HS-27A (cell line): ENCODE data around the gene IVNS1ABP.
"Not testable (repeated sequence)": the region's sequence is repeated elsewhere in the genome, so short reads cannot be mapped to it uniquely, and the experiment has no call there.

Experiments used
- DNase-seq: peaks from one replicate; pipeline ENCODE4 v3.0.0-alpha.2; 2012; ENCODE audit warnings: low read depth, missing footprints

The IVNS1ABP gene

DNA sequence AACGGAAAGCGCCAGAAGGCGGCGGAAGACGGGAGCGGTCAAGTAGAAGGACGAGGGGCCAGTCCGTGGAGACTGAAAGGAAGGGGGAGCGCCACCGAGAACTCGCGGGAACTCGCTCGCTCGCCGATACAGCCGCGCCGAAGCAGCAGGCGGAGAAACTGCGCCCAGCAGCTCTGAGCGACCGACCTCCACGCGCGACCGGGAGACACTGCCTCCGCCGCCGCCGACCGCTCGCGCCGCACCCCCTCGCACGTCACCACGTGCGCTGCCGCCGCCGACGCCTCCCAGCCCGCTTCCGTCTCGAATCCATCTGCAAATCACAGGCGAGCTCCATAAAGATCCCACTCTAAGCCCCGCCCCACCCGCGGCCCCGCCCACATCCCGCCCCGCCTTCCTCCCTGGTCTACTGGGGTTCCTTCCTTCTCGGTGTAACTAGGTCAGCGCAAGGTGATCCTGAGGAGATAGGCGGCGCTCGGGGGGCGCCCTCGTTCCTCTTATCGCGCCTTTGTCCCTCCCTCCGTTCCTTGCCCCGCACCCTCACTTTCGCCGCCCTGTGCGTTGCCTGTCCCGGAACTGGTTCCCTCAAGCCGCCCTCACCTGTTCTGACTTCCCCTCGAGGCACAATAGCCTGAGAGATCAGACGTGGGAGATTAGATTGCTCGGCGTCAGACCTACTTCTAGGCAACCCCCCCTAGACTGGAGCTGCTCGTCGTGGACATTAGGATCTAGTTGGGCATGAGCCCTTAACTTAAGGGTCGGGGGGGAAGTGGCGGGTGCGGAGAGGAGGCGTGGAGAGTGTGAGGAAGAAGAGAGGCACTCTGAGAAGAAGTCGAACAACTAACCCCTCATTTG lies at the start of gene IVNS1ABP:
Gene IVNS1ABP, minus strand, starts transcription at position 210 of the 852 bp plus-strand sequence. CDS start 7,750 bp downstream, outside the sequence.
- peak; percentile 72 for DNase-seq

DNA sequence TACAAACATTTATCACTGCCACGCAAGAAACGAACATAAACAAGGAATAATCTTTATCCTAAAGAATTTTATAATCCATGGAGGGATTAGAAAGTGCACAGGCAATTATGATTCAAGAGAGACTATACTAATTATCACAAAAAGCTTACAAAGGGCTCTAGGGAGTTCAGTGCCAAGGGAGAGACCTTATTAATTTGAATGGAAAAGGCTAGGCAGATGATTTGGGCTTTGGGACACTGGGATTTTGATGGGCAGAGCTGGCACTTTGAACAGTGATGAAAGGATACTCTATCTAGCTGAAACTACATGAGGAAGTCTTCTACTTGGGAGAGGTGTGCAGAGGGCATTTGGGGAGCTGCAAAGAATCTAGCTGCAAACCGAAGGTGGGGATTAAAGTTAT lies 48.9 kb upstream of the IVNS1ABP start:
- DNase-seq, result no peak

GRCh38 chr1:185364528-185364927 lies 47.5 kb upstream of the IVNS1ABP start:
- DNase-seq, result not testable (repeated sequence)

- DNase-seq, result no peak
These were observed 46.2 kb upstream of the IVNS1ABP start for GRCh38 chr1:185363205-185363604.

DNA sequence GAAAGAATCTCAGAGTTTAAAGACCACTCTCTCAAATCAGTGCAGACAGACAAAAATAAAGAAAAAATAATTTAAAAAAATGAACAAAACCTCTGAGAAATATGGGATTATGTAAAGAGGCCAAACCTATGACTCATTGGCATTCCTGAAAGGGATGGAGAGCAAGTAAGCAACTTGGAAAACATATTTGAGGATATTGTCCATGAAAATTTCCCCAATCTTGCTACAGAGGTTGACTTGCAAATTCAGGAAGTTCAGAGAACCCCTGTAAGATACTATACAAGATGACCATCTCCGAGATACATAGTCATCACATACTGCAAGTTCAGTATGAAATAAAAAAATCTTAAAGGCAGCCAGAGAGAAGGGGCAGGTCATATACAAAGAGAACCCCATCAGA lies 43.7 kb upstream of the IVNS1ABP start:
- DNase-seq, result peak; percentile 47

GRCh38 chr1:185358957-185359356 lies 41.9 kb upstream of the IVNS1ABP start:
- DNase-seq, result no peak

DNA sequence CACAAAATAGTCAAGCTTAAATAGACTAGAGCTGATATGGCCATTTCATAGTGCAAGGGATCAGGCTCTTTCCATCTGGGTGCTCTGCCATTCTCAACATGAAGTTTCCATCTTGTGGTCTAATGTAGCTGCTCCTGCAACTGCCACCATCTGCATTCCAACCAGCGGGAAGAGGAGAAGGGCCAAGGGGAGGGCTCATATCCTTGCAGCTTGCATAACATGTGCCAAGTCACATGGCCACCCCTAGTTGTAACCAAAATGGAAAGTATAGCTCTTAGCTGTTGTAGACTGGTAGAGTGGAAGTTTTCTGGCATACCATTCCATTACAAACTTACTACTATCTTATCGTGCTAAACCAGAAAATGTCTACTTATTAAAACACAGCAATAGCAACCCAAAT lies 38.9 kb upstream of the IVNS1ABP start:
- no peak for DNase-seq

DNA sequence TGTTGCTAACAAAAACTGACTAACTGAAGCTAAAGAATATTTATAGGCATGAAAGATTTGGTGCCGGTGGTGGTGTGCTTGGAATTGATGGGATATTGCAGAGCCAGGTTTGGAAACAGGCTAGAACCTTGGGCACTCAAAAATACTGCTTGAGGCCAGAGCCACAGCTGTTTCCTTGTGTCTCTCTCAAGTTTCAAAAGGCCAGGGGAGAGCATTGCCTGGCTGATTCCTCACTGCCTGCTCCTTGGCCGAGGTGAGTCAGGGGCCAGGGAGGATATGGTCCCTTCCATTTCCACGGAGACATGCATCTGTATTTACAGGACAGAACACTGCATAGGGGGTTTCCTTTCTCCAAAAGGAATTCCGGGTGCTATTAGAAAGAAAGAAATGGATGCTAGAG lies 36.1 kb upstream of the IVNS1ABP start:
- DNase-seq, result no peak

DNA sequence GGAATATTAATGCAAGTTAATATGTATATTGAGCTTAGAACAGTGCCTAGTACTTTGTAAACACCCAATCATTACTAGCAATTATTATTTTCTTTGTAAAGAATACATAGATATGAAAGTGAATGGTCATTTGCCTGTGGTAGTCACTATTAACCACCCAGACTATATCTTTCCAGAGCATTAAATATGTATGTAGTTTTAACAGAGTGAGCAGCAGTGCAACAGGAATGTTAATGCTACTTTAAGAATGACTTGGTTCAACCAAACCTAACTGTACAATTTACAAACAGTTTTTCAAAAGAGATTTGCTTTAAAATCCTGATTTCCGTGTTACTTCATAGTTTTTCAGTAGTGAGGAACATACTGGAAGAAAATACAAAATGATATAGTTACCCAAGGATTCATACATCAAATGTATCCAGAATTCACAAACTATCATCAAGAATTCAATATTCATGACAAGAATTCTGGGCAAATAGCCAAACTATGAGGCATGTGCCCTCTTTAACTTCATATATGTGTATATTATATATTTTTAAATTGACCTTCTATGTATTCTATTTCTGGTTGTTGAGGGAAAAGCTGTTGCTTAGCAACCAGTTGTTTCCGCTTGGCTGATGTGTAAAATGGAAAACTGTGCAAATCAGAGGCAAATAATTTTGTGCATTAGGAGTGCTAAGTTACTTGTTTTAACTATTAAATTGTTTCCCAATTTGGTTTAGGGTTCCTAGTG lies 34.9 kb upstream of the IVNS1ABP start:
- no peak for DNase-seq

DNA sequence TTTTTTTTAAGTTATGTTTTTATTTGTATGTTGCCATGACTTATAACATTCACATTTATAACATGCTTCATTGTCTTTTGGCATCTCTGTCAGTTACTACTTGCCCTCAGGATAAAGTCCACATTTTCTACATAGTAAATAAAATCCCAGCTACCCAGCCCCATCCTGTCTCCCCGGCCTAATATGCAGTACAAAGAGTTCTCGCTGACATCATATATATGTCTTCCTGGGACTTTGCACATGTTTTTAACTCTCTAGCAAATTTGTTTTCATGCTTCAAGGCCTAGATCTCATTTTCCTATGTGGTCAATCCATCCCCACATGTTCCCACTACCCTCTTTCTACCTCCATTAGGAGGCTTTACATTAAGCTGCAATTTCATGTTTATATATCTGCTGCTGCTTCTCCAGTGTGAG lies 33.0 kb upstream of the IVNS1ABP start:
- DNase-seq, result no peak

GRCh38 chr1:185349556-185349955 lies 32.5 kb upstream of the IVNS1ABP start:
- DNase-seq, result no peak

DNA sequence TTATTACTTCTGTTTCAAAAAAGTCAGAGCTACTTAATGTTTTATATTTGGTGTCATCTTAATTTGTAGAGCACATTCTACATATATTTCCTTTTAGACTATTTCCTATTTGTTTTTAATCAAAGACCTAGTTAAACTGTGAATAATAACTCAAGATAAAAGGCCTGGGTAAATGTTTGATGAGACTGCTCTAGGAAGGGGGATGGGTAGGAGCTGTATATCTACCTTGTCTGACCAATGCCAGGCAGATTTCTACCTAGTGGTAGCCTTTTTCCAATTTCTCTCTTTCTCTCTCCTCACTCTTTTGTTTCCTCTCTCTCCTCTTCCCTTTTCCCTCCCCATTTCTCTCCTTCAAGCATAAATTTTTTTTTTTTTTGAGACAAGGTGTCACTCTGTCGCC lies 31.9 kb upstream of the IVNS1ABP start:
- DNase-seq, result no peak

DNA sequence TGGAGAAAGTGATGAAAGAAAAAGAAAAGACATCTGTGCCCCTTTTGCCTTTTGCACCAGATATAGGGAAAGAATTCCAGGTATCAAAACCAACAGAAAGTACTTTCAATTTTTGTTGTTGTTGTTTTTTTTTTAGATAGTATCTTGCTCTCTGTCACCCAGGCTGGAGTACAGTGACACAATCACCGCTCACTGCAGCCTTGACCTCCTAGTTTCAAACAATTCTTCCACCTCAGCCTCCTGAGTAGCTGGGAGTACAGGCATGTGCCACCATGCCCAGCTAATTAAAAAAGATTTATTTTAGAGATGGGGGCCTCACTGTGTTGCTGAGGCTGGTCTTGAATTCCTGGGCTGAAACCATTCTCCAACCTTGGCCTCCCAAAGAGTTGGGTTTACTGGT lies 31.3 kb upstream of the IVNS1ABP start:
- no peak for DNase-seq

DNA sequence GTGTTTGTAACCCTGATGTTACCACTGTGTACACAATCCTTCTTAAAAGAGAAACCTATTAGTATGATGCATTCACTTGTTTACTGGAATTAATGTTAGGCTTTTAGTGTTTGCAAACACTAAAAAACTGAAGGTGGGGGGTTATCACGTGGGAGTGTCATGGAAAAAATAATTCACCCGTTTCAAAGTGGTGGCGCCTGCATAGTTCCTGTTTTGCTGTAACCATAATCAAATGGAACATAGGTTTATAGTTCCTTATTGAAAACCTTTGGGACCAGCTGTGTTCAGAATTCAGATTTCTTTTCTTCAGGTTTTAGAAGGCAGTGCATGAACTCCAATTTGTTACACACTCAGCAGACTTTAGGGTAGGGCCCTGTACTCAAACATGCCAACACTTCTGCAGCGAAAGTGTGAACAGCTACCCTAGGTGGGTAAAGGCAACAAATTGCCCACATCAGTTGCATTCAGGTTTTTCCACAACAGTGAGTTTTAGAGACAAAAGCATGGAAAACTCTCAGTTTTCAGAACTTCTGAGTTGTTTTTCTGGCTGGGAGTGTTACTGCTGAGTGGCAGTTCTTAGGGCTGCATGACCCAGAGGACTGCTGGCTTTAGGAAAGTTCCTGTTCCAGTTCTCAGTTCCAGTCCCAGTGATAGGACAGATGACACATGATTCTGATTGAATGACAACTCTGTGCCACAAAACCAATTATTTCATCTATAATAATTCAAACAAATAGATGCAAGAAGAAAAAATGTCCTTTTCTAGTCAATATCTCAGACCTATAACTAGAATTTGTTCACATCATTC lies 29.1 kb upstream of the IVNS1ABP start:
- DNase-seq, result no peak

DNA sequence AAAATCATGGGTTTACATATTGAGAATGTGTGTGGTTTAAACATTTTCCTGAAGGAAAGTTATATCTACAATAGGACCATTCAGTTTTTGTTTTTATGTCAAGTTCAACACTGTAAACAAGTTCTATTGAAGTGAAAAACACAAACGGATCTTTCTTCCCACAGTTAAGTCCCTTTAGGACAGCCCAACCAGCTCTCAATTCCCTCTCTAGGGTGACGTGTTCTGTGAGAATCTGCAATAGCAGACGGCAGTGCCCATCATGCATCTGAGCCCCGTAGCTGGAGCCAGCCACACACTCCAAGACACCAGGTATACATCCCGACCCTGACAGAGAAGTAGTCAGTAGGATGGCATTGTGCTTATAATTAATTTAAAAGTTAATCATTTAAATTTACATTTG lies 26.3 kb upstream of the IVNS1ABP start:
- no peak for DNase-seq

DNA sequence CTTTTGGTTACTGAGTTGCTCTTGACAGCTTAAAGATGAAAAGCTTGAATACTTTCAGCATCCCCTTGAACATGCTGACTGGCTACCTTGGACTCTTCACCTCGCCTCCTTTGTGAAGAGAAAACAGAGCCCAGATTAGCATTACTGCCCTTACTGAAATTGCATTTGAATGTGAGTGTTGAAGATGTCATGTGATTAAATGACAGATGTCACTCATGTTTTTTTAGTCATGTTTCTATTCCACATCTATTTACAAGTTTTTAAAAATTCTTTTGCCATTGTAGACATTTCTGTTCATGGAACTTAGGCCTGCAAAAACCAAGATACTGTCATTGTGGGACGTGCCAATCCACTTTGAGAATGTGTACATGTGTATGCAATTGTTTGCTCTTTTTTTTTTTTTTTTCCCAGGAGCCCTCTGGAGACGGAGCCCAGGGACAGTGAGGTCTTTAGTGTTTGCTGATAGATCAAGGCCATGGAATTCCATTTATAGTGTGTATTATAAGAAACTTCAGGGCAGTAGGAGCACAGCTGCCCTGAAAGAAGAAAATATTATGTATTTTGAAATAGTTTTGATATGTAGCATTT lies 25.7 kb upstream of the IVNS1ABP start:
- DNase-seq, result no peak

DNA sequence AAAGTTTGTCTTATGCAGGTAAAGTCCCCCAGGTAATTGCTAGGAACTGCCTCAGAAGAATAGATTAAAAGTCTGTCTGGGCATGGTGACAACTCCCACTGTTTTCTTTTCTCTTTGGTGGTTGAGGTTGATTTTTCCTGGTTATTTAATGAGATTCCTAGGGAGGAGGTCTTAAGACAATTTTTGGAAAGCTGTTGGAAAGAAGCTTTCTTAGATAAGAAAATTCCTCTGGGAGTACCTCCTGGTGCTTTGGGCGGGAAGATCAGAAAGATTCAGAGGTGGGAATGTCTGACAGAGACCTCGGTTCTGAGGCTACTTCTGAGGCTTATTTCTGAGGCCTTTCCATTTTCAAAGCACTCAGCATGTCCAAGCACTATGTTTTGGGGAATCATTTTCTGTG lies 25.0 kb upstream of the IVNS1ABP start:
- no peak for DNase-seq

GRCh38 chr1:185341196-185341781 lies 24.2 kb upstream of the IVNS1ABP start:
- DNase-seq, result no peak

DNA sequence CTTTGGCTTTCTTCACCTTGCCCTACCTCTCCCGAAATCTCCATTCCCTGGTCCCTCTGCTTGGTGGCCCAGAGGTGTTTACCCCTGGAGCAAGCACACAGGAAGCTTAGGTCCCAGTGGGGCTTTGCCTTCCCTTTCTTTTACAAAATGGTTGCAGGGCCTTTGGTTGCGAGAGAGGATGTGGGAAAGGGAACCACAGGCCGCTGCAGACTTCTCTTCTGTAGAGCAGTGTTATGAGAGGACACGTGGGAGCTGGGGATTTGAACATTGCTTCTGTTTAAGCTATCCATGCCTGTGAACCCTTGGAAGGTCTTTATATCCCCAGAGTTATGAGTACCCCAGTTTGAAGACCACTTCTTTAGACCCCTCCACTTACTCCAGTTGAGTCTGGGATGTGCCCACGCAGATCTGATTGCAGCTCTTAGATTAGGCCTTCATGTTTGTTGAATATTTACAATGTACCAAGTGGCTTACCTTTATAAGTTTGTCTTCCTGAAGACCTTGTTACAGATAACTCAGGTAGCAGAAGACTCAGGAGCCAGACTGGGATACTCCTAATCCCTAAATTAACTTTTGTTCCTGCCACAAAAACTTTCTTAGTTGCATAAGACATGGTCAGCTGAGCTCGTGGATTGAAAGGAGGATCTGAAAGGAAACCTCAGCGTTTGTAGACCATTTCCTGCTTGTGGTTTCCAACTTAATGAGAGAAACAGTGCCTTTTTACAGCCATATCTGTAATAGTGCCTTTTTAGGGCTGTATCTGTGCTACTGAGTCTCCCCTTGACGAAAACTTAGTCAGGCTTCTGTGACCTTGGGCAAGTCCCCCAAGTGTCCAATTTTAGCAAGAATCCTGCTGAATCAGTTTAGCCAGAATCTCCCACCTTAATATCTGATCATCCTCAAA lies 21.9 kb upstream of the IVNS1ABP start:
- DNase-seq, result no peak

- DNase-seq, result no peak
These were observed 20.2 kb upstream of the IVNS1ABP start for GRCh38 chr1:185337246-185337645.

- DNase-seq, result no peak
These were observed 17.1 kb upstream of the IVNS1ABP start for GRCh38 chr1:185334182-185334581.
